ENCODE results near the gene SLIRP. TPM values are rescaled to one million over a fixed set of nuclear protein-coding genes. Genes with fewer than 3 reads are reported as not detected.
"Not testable (repeated sequence)": the region's sequence is repeated elsewhere in the genome, so short reads cannot be mapped to it uniquely, and the experiment has no call there.

The SLIRP gene
- total and polyA plus RNA-seq, 2 donors, result 187 to 223 TPM

DNA sequence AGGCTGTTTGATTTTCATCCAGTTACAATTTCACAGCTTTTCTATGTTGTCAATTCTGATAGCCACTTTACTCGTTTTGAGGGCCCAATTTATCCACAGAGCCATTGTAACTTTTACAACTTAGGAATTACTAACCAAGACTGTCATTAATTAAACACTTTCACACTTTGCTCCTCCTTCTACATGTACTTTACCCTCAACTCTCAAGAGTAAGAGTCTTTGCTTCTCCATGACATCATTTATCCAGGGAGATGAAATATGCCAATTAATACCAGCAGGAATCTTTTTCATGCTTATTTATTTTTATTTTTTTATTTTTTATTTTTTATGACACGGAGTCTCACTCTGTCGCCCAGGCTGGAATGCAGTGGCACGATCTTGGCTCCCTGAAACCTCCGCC, 13.5 kb downstream of the SLIRP start:
- Histone ChIP-seq H3K27me3 (ENCODE audit: control insufficient read depth in 2 of 2, insufficient read depth in 1 of 2, low read length in 1 of 2) (no peaks in the 10 kb centered on the region), H3K27ac (ENCODE audit: low read depth in 1 of 2, low read length in 1 of 2) (no peak overlapping the region), H3K4me1 (ENCODE audit: control insufficient read depth in 2 of 2, insufficient read depth in 2 of 2, low read length in 2 of 2) (no peaks in the 10 kb centered on the region), H3K4me3 (ENCODE audit: low read length in 2 of 2) (no peak overlapping the region), H3K36me3 (ENCODE audit: control insufficient read depth in 2 of 2, insufficient read depth in 2 of 2, low read length in 1 of 2) (peaks cover 47 to 75% of the 10 kb centered on the region in 2 donors), H3K9me3 (ENCODE audit: control insufficient read depth in 2 of 2, insufficient read depth in 1 of 2, low read length in 1 of 2) (no peaks in the 10 kb centered on the region)
- 97% methylated on average over 5 of the region's 5 CpGs for WGBS
- no peak for DNase-seq (ENCODE audit: low read depth in 6 of 9, low spot score in 9 of 9)

DNA sequence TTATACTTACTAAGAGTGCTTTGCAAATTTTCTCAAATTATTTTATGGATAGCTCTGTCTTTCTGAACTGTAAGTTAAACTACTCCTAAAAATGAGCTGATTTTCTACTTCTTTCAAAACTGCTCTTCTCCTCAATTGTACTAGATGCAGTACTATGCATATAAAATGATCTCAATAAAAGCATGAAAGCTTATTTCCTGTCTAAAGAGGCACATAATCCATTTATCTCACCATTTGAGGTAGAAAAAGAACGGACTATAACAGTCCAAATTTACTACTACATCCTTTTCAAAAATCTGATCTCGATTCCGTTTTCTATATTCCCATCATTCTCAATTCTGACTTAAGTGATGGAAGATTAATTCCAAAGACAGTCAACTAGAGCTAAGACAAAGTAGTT, 14.4 kb downstream of the SLIRP start:
- Histone ChIP-seq H3K4me1 (ENCODE audit: control insufficient read depth in 2 of 2, insufficient read depth in 2 of 2, low read length in 2 of 2) (no peaks in the 10 kb centered on the region), H3K27me3 (ENCODE audit: control insufficient read depth in 2 of 2, insufficient read depth in 1 of 2, low read length in 1 of 2) (no peaks in the 10 kb centered on the region), H3K9me3 (ENCODE audit: control insufficient read depth in 2 of 2, insufficient read depth in 1 of 2, low read length in 1 of 2) (no peaks in the 10 kb centered on the region), H3K36me3 (ENCODE audit: control insufficient read depth in 2 of 2, insufficient read depth in 2 of 2, low read length in 1 of 2) (peaks cover 43 to 73% of the 10 kb centered on the region in 2 donors), H3K4me3 (ENCODE audit: low read length in 2 of 2) (no peak overlapping the region), H3K27ac (ENCODE audit: low read depth in 1 of 2, low read length in 1 of 2) (no peak overlapping the region)
- DNase-seq (ENCODE audit: low read depth in 6 of 9, low spot score in 9 of 9), result no peak
- WGBS, result 98% methylated on average over 3 of the region's 3 CpGs

DNA sequence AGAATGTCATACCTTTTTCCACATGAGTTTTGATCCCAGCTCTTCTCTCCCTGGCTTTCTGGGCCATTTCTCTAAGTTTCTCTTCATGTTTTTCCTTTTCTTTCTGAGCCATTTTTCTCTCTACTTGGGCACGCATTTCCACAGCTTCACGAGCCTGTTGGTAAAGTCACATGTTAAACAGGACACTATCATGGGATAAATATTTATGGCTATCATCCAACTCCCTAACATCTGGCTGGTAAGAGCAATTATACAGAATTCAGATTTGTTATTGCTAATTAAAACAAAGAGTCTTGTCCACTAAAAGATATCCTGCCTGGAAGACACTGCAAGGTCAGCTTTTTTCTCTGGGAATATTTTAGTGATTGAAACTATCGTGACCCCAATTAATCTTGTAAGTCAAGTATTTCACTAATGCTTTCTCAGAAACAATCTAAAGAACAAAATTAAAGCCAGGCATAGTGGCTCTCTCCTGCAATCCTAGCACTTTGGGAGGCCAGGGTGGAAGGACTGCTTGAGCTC, 23.1 kb downstream of the SLIRP start:
- DNase-seq (ENCODE audit: low read depth in 6 of 9, low spot score in 9 of 9), result no peak
- Histone ChIP-seq H3K9me3 (ENCODE audit: control insufficient read depth in 2 of 2, insufficient read depth in 1 of 2, low read length in 1 of 2) (no peaks in the 10 kb centered on the region), H3K4me3 (ENCODE audit: low read length in 2 of 2) (no peak overlapping the region), H3K4me1 (ENCODE audit: control insufficient read depth in 2 of 2, insufficient read depth in 2 of 2, low read length in 2 of 2) (no peaks in the 10 kb centered on the region), H3K27ac (ENCODE audit: low read depth in 1 of 2, low read length in 1 of 2) (no peak overlapping the region), H3K36me3 (ENCODE audit: control insufficient read depth in 2 of 2, insufficient read depth in 2 of 2, low read length in 1 of 2) (peaks cover 41 to 80% of the 10 kb centered on the region in 2 donors), H3K27me3 (ENCODE audit: control insufficient read depth in 2 of 2, insufficient read depth in 1 of 2, low read length in 1 of 2) (no peaks in the 10 kb centered on the region)
- 99% methylated on average over 3 of the region's 3 CpGs for WGBS

DNA sequence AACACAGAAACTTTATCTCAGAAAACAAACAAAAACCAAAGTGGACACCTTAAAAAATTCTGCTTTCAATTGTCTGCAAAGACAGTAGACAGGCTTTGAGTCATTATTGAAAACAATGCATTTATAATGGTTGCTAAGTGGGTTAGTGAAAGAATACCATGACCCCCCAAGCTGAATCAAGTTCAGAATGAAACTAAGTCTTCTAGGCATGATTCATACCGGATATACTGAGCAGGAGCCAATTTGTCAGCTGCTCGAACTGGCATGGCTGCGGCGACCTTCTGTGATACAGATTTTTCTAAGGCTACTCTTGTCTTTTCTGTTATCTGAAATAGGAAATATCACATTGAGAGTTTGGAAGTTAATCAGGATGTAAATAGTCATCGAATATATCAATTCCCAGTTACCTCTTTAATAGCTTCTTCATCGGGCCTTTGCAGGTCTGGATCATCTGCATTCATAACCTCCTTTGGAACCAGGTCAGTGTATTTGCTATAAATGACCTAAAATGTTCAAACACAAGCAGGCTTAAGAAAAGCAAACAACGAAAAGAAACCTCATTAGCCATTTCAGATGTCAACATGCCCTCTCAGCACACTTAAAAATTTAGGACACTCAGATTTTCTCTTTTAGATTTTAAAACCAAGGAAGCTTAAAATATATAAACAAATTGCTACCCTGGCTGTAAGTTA, 30.8 kb downstream of the SLIRP start:
- WGBS, result 98% methylated on average over 7 of the region's 7 CpGs
- Histone ChIP-seq H3K4me3 (ENCODE audit: low read length in 2 of 2) (no peak overlapping the region), H3K36me3 (ENCODE audit: control insufficient read depth in 2 of 2, insufficient read depth in 2 of 2, low read length in 1 of 2) (peaks cover 38 to 52% of the 10 kb centered on the region in 2 donors), H3K9me3 (ENCODE audit: control insufficient read depth in 2 of 2, insufficient read depth in 1 of 2, low read length in 1 of 2) (no peaks in the 10 kb centered on the region), H3K27me3 (ENCODE audit: control insufficient read depth in 2 of 2, insufficient read depth in 1 of 2, low read length in 1 of 2) (no peaks in the 10 kb centered on the region), H3K27ac (ENCODE audit: low read depth in 1 of 2, low read length in 1 of 2) (no peak overlapping the region), H3K4me1 (ENCODE audit: control insufficient read depth in 2 of 2, insufficient read depth in 2 of 2, low read length in 2 of 2) (no peaks in the 10 kb centered on the region)
- no peak for DNase-seq (ENCODE audit: low read depth in 6 of 9, low spot score in 9 of 9)

DNA sequence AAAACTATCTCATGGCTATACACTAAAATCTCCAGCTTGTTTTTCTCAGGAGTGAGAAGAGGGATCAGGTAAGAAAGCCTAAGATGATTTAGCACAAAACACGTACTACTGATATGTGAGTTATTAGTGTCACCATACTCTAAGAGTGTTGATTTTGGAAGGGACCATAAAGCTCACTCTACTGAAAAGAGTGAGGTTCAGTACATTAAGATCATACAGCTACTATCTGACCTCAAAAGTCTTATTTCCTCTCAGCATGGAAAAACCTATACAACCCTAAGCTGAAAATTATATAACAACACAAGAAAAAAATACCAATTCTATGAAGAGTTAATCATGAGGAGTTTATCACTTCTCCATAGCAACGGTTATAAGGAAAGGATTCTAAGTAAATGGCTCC, 33.5 kb downstream of the SLIRP start:
- Histone ChIP-seq H3K36me3 (ENCODE audit: control insufficient read depth in 2 of 2, insufficient read depth in 2 of 2, low read length in 1 of 2) (peaks cover 37 to 53% of the 10 kb centered on the region in 2 donors), H3K4me3 (ENCODE audit: low read length in 2 of 2) (no peak overlapping the region), H3K27ac (ENCODE audit: low read depth in 1 of 2, low read length in 1 of 2) (no peak overlapping the region), H3K4me1 (ENCODE audit: control insufficient read depth in 2 of 2, insufficient read depth in 2 of 2, low read length in 2 of 2) (no peaks in the 10 kb centered on the region), H3K27me3 (ENCODE audit: control insufficient read depth in 2 of 2, insufficient read depth in 1 of 2, low read length in 1 of 2) (no peaks in the 10 kb centered on the region), H3K9me3 (ENCODE audit: control insufficient read depth in 2 of 2, insufficient read depth in 1 of 2, low read length in 1 of 2) (no peaks in the 10 kb centered on the region)
- no peak for DNase-seq (ENCODE audit: low read depth in 6 of 9, low spot score in 9 of 9)
- 96% methylated on average over 2 of the region's 2 CpGs for WGBS

DNA sequence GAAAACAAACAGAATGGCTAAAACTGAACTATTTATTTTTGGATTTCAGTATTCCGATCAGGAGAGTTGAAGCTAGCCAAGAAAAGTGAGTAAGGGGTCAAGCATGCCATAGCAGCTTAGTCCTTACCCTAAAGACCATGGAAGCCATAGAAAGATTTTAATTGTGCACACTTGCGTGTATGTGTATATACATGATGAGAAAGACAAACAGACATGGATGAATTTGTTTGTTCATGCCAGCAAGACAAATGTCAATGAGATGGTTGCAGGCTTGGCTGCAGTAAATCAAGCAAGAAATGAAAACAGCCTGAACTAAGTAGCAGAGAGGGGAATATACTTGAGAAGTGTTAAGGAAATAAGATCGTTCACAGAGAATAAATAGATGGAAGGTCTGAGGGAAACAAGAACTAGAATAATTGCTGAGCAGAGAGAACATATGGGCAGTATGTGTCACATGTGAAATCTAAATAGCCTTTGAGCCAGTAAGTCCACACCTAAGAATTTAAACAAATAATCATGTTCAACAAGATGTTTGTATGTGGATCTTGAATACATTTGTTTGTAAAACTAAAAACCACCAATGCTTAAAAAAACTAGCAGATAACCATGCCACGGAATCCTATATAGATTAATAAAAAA, 38.3 kb downstream of the SLIRP start:
- Histone ChIP-seq H3K9me3 (ENCODE audit: control insufficient read depth in 2 of 2, insufficient read depth in 1 of 2, low read length in 1 of 2) (no peaks in the 10 kb centered on the region), H3K36me3 (ENCODE audit: control insufficient read depth in 2 of 2, insufficient read depth in 2 of 2, low read length in 1 of 2) (peaks cover 29 to 62% of the 10 kb centered on the region in 2 donors), H3K27ac (ENCODE audit: low read depth in 1 of 2, low read length in 1 of 2) (no peak overlapping the region), H3K4me1 (ENCODE audit: control insufficient read depth in 2 of 2, insufficient read depth in 2 of 2, low read length in 2 of 2) (no peaks in the 10 kb centered on the region), H3K27me3 (ENCODE audit: control insufficient read depth in 2 of 2, insufficient read depth in 1 of 2, low read length in 1 of 2) (no peaks in the 10 kb centered on the region), H3K4me3 (ENCODE audit: low read length in 2 of 2) (no peak overlapping the region)
- no peak for DNase-seq (ENCODE audit: low read depth in 6 of 9, low spot score in 9 of 9)
- 86% methylated on average over 4 of the region's 4 CpGs for WGBS

DNA sequence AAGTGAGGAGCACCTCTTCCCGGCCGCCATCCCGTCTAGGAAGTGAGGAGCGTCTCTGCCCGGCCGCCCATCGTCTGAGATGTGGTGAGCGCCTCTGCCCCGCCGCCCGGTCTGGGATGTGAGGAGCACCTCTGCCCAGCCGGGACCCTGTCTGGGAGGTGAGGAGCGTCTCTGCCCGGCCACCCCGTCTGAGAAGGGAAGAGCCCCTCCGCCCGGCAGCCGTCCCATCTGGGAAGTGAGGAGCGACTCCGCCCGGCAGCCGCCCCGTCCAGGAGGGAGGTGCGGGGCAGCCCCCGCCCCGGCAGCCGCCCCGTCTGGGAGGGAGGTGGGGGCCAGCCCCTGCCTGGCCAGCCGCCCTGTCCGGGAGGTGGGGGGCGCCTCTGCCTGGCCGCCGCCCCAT, 39.5 kb downstream of the SLIRP start:
- WGBS, result 96% methylated on average over 33 of the region's 33 CpGs
- peaks cover 30 to 68% of the 10 kb centered on the region in 2 donors for H3K36me3 ChIP-seq (ENCODE audit: control insufficient read depth in 2 of 2, insufficient read depth in 2 of 2, low read length in 1 of 2)
- not testable (repeated sequence) for H3K4me1 ChIP-seq (ENCODE audit: control insufficient read depth in 2 of 2, insufficient read depth in 2 of 2, low read length in 2 of 2); H3K27me3 ChIP-seq (ENCODE audit: control insufficient read depth in 2 of 2, insufficient read depth in 1 of 2, low read length in 1 of 2); H3K4me3 ChIP-seq (ENCODE audit: low read length in 2 of 2); H3K9me3 ChIP-seq (ENCODE audit: control insufficient read depth in 2 of 2, insufficient read depth in 1 of 2, low read length in 1 of 2); DNase-seq (ENCODE audit: low read depth in 6 of 9, low spot score in 9 of 9); H3K27ac ChIP-seq (ENCODE audit: low read depth in 1 of 2, low read length in 1 of 2)

DNA sequence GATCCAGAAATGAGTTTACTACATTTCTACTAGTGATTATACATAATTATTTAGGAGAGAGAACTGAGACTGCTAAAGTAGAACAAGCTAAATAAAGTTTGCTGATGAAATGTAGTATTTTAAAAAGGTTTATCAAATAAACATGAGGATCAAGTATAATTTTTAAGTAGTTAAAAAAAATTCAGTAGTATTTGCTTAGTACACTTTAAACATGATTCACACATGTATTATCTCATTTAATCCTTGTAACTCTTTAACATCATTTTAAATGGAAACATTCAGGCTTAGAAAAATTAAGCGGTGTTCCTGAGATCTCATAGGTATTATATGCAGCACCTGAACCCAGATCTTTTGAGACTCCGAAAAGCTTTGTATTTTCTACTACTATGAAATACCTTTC, 44.4 kb downstream of the SLIRP start:
- no peak for DNase-seq (ENCODE audit: low read depth in 6 of 9, low spot score in 9 of 9)
- Histone ChIP-seq H3K4me1 (ENCODE audit: control insufficient read depth in 2 of 2, insufficient read depth in 2 of 2, low read length in 2 of 2) (no peaks in the 10 kb centered on the region), H3K9me3 (ENCODE audit: control insufficient read depth in 2 of 2, insufficient read depth in 1 of 2, low read length in 1 of 2) (no peaks in the 10 kb centered on the region), H3K27me3 (ENCODE audit: control insufficient read depth in 2 of 2, insufficient read depth in 1 of 2, low read length in 1 of 2) (no peaks in the 10 kb centered on the region), H3K27ac (ENCODE audit: low read depth in 1 of 2, low read length in 1 of 2) (no peak overlapping the region), H3K36me3 (ENCODE audit: control insufficient read depth in 2 of 2, insufficient read depth in 2 of 2, low read length in 1 of 2) (peaks cover 22 to 60% of the 10 kb centered on the region in 2 donors), H3K4me3 (ENCODE audit: low read length in 2 of 2) (no peak overlapping the region)
- WGBS, result over 99% methylated on average over 2 of the region's 2 CpGs

DNA sequence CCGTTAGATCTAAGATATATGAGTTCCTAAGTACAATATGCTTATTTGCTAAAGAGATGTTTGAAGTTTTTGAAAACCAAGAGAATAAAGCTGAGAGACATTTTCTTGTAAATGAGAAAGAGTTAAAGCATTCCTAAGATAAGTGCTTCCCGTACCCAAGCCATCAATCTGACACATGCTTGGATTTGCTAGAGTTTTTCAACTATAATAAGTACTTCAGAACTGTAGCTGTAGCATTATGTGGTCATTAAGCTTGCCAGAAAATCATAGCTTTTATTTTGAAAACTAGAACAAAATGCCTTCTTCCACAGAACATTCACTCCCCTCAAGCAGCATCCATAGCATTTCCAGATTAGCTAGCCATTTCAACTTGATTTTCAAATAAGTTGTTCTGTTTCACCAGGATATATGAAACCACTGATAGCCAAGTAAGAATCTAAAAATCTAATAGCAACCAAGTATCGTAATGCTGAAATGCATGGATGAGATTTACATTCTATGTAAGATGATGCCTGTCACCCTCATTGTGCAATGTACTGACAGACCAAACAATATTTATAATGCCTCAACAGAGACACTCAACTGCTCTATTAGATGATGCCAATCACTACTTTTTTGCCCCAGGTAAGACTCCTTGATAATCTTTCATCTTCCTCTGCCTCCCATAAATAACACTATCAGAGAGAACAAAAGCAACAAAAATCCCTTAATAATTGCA, 45.1 kb downstream of the SLIRP start:
- DNase-seq (ENCODE audit: low read depth in 6 of 9, low spot score in 9 of 9), result no peak
- peak overlapping the region in 1 of 2 donors; percentile 12 for H3K27ac ChIP-seq (ENCODE audit: low read depth in 1 of 2, low read length in 1 of 2)
- H3K4me3 ChIP-seq (ENCODE audit: low read length in 2 of 2), result no peak overlapping the region
- no peaks in the 10 kb centered on the region for H3K27me3 ChIP-seq (ENCODE audit: control insufficient read depth in 2 of 2, insufficient read depth in 1 of 2, low read length in 1 of 2)
- H3K36me3 ChIP-seq (ENCODE audit: control insufficient read depth in 2 of 2, insufficient read depth in 2 of 2, low read length in 1 of 2), result peaks cover 20 to 58% of the 10 kb centered on the region in 2 donors
- H3K9me3 ChIP-seq (ENCODE audit: control insufficient read depth in 2 of 2, insufficient read depth in 1 of 2, low read length in 1 of 2), result no peaks in the 10 kb centered on the region
- H3K4me1 ChIP-seq (ENCODE audit: control insufficient read depth in 2 of 2, insufficient read depth in 2 of 2, low read length in 2 of 2), result no peaks in the 10 kb centered on the region
- 80% methylated on average over 3 of the region's 3 CpGs for WGBS
